Astrocyte of the spinal cord (primary cell): Measurements from ENCODE around the gene RASGEF1C.

ENCODE experiments used
- DNase-seq: peaks from one replicate; pipeline ENCODE4 v3.0.0; 2011; ENCODE audit warnings: low read depth, low spot score
- H3K4me3 ChIP-seq: 2 replicates; pipeline ENCODE4 v1.5.1; 2011; ENCODE audit warnings: low read depth, mild to moderate bottlenecking, low read length, moderate library complexity
- CTCF ChIP-seq: IDR thresholded peaks from 2 replicates; pipeline ENCODE4 v1.5.1; 2012; ENCODE audit warnings: low read depth, mild to moderate bottlenecking, low read length, inconsistent platforms
- in situ Hi-C: cut with HindIII; loops from 2 replicates; pipeline ENCODE4 v1.10.0; 2017; ENCODE audit warnings: low sequenced_read_pairs

The RASGEF1C gene

DNA sequence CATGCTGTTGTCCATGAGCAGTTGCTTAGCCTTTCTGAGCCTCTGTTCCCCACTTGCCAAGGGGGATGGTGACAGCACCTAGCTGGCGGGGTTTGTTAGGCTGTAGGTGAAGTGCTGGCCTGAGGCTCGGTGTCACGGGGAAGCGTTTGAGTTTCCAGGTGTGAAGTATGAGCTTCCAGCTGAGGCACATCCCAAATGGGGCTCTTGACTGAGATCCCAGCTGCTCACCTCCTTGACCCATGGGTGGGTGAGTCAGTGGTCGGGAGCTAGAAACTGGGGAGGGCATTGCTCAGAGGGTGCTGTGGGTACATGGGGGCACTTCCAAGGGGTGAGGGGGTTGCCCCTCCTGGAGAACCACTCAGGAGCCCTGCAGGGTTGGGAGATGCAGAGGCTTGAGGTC is 111.1 kb downstream of the RASGEF1C start:
- H3K4me3 ChIP-seq = no peak overlapping the region
- in situ Hi-C loops = no loop called here
- TF ChIP-seq CTCF = no peak
- DNase-seq = no peak

DNA sequence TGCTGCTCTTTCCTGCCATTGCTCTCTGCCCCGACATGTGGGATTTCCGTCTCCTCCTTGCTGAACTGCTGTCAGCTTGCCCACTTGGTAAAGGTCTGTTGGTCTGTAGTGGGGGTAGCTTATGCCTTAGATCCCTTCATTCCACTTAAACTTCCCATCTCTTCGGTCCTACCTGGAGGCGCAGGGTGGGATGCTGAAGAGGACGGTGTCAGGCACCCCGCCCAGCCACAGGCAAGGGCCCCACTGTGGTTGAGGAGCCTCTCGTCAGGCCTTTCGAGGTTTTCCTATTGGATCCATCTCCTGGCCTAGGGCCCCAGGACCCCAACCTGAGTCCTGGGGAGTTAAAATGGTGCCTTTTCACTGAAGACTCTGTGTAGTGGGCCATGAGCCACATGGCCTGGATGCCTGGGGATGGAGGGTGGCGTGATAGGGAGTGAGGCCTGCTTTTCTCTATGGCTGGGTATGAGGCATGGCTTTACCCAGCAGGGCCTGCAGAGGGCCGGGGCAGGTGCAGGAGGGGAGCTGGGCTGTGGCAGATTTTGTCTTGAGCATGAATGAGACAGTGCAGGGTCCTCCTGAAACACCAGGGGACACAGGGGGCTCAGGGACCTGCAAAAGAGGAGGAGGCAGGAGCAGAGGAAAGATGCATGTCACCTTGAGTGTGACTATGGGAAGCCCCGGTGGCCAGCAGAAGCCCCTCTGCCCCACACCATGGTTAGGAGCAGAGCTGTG is 111.7 kb downstream of the RASGEF1C start:
- H3K4me3 ChIP-seq = no peak overlapping the region
- DNase-seq = no peak
- no peak for TF ChIP-seq CTCF
- in situ Hi-C loops = no loop called here

DNA sequence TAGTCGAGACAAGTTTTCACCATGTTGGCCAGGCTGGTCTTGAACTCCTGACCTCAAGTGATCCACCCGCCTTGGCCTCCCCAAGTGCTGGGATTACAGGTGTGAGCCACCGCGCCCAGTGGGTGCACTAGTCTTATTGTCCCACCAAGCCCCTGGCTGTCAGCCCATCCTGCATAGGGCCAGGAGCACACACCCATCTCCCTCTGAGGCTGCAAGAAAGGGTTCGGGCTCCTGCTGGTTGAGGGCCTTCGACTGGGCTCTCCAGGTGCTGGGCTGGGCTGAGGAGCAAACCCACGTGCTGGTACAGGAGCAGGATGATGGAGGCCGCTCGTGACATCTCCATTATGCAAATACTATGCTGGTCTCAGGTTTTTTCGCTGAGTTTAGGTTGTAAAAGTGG is 112.4 kb downstream of the RASGEF1C start:
- no peak for DNase-seq
- in situ Hi-C loops = no loop called here
- no peak overlapping the region for H3K4me3 ChIP-seq
- no peak for TF ChIP-seq CTCF

- H3K4me3 ChIP-seq = no peak overlapping the region
- TF ChIP-seq CTCF = no peak
- in situ Hi-C loops = no loop called here
- no peak for DNase-seq
These were observed 113.5 kb downstream of the RASGEF1C start for GRCh38 chr5:180095545-180095944.

GRCh38 chr5:180093651-180094382 is 115.2 kb downstream of the RASGEF1C start:
- TF ChIP-seq CTCF = no peak
- H3K4me3 ChIP-seq = no peak overlapping the region
- DNase-seq = no peak
- in situ Hi-C loops = no loop called here

DNA sequence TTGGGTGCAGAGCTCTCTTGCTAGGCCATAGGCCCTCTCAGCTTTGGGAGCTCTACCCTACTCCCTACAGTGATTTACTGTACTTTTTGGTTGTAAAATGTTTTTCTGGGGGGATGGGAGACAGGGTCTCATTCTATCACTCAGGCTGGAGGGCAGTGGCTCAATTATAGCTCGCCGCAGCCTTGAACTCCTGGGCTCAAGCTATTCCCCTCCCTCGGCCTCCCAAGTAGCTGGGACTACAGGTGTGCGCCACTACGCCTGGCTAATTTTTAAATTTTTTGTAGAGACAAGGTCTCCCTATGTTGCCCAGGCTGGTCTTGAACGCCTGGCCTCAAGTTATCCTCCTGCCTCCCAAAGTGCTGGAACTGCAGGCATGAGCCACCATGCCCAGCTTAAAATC is 115.8 kb downstream of the RASGEF1C start:
- no peak overlapping the region for H3K4me3 ChIP-seq
- in situ Hi-C loops = no loop called here
- DNase-seq = no peak
- TF ChIP-seq CTCF = no peak
